Astrocyte (in vitro differentiated cells and primary cell): ENCODE measurements around the gene RALGPS2.

Experiments used
- EZH2 ChIP-seq: IDR thresholded peaks from 2 replicates; pipeline ENCODE4 v1.6.1; 2012; ENCODE audit warnings: mild to moderate bottlenecking, low read length, inconsistent platforms; ENCODE audit not compliant: insufficient read depth
- TF ChIP-seq, protein P1 (sequence below): IDR thresholded peaks from 2 replicates; pipeline ENCODE4 v1.5.1; 2011; ENCODE audit warnings: low read depth, mild to moderate bottlenecking, inconsistent platforms, low read length, moderate library complexity; ENCODE audit not compliant: insufficient read depth

GRCh38 chr1:178864326-178864725 is 139.3 kb downstream of the RALGPS2 start:
- TF ChIP-seq, protein P1, sequence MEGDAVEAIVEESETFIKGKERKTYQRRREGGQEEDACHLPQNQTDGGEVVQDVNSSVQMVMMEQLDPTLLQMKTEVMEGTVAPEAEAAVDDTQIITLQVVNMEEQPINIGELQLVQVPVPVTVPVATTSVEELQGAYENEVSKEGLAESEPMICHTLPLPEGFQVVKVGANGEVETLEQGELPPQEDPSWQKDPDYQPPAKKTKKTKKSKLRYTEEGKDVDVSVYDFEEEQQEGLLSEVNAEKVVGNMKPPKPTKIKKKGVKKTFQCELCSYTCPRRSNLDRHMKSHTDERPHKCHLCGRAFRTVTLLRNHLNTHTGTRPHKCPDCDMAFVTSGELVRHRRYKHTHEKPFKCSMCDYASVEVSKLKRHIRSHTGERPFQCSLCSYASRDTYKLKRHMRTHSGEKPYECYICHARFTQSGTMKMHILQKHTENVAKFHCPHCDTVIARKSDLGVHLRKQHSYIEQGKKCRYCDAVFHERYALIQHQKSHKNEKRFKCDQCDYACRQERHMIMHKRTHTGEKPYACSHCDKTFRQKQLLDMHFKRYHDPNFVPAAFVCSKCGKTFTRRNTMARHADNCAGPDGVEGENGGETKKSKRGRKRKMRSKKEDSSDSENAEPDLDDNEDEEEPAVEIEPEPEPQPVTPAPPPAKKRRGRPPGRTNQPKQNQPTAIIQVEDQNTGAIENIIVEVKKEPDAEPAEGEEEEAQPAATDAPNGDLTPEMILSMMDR: no peak
- TF ChIP-seq EZH2: no peak
